ENCODE data around the gene CEACAM3.

Gene CEACAM3

GRCh38 chr19:41807176-41807575, 10.8 kb downstream of the CEACAM3 start:
- H3K4me3 ChIP-seq (ENCODE audit: low read length) = no peak overlapping the region
- no peak for DNase-seq (ENCODE audit: low read depth)
- TF ChIP-seq CTCF (conservative IDR thresholded peaks at IDR 0.05; ENCODE audit: low read length) = no peak

DNA sequence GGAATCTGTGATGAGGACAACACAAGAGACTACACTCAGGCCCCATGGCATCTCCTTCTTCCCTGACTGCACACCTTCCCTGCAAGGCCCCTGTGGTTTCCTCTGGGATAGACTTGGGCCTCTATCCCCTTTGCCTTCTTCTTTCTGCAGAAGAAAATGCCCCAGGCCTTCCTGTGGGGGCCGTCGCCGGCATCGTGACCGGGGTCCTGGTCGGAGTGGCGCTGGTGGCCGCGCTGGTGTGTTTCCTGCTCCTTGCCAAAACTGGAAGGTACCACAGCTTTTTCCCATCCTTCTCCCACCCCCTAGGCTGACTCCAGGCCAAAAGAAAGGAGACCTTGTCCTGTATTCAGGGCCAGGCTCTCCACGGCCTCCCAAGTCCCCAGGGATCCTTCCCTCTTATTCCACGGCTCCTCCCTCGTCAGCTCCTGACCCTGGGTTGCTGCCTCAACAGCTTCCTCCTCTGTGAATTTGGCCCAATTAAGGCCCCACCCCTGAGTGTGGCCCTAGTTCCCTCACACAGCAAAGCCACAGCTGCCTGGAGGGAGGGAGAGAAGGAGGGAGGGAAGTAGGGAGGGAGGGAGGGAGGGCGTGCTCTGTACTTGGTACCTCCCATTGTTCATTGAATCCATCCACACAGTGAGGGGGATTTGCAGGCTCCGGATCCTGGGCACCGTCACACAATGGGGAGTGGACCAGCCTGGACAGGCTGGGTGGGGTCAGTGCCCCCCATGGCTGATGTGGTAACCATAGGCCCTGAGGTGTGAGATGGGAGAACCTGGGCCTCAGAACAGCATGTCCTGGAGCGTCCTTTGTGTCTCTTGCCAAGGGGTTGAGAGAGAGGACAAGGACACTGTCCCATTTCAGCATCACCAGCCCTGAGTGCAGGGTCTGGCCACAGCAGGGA, 12.5 kb downstream of the CEACAM3 start:
- no peak overlapping the region for H3K4me3 ChIP-seq (ENCODE audit: low read length)
- no peak for DNase-seq (ENCODE audit: low read depth)
- no peak for TF ChIP-seq CTCF (conservative IDR thresholded peaks at IDR 0.05; ENCODE audit: low read length)

DNA sequence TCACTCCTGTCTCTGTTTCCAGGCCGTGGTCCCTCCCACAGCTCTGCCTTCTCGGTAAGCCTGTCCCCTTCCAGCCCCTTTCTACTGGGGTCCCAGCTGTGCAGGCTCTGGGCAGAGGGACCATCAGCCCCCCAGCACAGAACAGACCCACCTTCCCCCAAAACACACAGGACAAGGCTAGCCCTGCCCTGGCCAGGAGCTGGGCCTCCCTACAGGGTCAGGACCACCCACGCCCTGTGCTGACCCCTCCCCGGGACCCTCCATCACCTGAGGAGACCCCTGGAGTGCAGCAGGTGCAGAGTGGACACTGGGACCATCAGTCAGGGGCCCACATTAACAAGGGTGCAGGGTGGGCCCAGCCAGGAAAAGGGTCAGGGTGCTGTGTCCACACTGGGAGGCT, 13.9 kb downstream of the CEACAM3 start:
- no peak overlapping the region for H3K4me3 ChIP-seq (ENCODE audit: low read length)
- no peak for TF ChIP-seq CTCF (conservative IDR thresholded peaks at IDR 0.05; ENCODE audit: low read length)
- no peak for DNase-seq (ENCODE audit: low read depth)

GRCh38 chr19:41811036-41811435, 14.6 kb downstream of the CEACAM3 start:
- no peak for TF ChIP-seq CTCF (conservative IDR thresholded peaks at IDR 0.05; ENCODE audit: low read length)
- no peak overlapping the region for H3K4me3 ChIP-seq (ENCODE audit: low read length)
- no peak for DNase-seq (ENCODE audit: low read depth)

DNA sequence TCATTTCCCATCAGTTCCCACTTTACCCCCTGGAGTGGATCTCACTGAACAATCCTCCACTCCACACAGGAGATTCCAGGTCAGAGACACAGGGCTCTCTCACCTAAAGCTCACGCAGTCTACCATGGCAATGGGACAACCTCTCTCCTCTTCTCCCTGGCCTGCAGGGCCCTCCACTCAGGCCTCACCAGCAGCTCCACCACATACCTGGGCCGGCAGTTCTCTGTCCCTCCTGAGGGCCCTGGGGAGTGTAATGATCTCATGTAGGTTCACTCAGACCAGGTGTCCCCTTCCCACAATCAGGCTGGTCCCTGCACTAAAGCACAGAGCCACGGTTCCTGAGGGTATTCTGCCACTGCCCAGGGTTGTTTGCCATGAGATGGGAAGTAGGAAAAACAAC, 15.6 kb downstream of the CEACAM3 start:
- H3K4me3 ChIP-seq (ENCODE audit: low read length) = no peak overlapping the region
- no peak for DNase-seq (ENCODE audit: low read depth)
- no peak for TF ChIP-seq CTCF (conservative IDR thresholded peaks at IDR 0.05; ENCODE audit: low read length)

DNA sequence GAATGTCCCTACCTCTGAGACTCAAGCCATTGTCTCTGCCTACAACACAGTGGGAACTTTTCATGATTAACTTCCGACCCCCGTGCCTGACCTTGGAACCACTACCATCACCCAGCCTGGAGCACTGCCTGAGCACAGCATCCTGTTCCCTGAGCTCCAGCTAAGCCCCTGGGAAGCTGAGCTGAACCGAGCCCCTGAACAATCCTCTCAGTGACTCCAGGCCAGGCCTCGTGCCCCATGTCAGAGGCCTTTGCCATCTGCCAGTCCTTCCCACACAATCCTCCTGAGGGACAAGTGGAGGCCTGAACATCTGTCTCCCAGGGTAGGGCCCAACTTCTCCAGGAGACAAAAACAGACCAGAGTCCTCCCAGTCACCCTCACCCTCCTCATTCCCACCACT, 17.5 kb downstream of the CEACAM3 start:
- H3K4me3 ChIP-seq (ENCODE audit: low read length) = no peak overlapping the region
- no peak for TF ChIP-seq CTCF (conservative IDR thresholded peaks at IDR 0.05; ENCODE audit: low read length)
- no peak for DNase-seq (ENCODE audit: low read depth)

DNA sequence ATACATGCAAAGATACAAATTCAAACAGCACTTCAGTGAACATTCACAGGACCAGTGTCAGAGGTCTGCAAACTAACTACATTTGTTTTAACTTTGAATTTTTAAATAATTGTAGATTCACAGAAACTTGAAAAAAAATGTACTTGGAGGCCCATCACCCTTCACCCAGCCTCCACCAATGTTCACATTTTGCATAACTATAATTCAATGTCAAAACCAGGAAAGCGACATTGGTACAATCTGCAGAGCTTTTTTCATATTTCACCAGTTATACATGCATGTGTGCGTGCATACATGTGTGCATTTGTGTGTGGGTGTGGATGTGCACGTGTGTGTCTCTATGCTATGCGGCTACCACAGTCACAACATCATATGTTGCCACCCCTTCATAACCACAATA, 18.9 kb downstream of the CEACAM3 start:
- no peak for DNase-seq (ENCODE audit: low read depth)
- no peak overlapping the region for H3K4me3 ChIP-seq (ENCODE audit: low read length)
- no peak for TF ChIP-seq CTCF (conservative IDR thresholded peaks at IDR 0.05; ENCODE audit: low read length)
